GM23338 (cell line): ENCODE measurements around the gene BLVRA. TPM values are rescaled to one million over a fixed set of nuclear protein-coding genes. Genes with fewer than 3 reads are reported as not detected.
"Not testable (repeated sequence)": the region's sequence is repeated elsewhere in the genome, so short reads cannot be mapped to it uniquely, and the experiment has no call there.

Experiments used
- ATAC-seq: fragments of 200-7000 bp; cut with Tn5 transposase; 3 replicates; pipeline ENCODE4 v1.9.1; 2020
- DNase-seq: peaks from one replicate; pipeline ENCODE4 v3.0.0-alpha.2; 2015; ENCODE audit warnings: low spot score
- H2AFZ ChIP-seq: fragments of 200-600 bp; sonication (generic); 2 replicates; pipeline ENCODE4 v1.8.0; 2016; ENCODE audit warnings: antibody characterized with exemption, mild to moderate bottlenecking, moderate library complexity
- H3F3A ChIP-seq: fragments of 200-600 bp; sonication (generic); replicated peaks from 2 replicates; pipeline ENCODE4 v1.8.0; 2017; ENCODE audit warnings: antibody characterized with exemption, mixed run types, low read depth
- H3K27ac ChIP-seq: fragments of 200-600 bp; sonication (generic); 2 replicates; pipeline ENCODE4 v1.6.1; 2016; ENCODE audit warnings: low read depth
- H3K27me3 ChIP-seq: fragments of 200-600 bp; sonication (generic); 2 replicates; pipeline ENCODE4 v1.8.0; 2016; ENCODE audit warnings: mild to moderate bottlenecking, mixed run types, moderate library complexity; ENCODE audit not compliant: insufficient read depth
- H3K36me3 ChIP-seq: fragments of 200-600 bp; sonication (generic); 2 replicates; pipeline ENCODE4 v1.8.0; 2016; ENCODE audit warnings: mild to moderate bottlenecking; ENCODE audit not compliant: insufficient read depth
- H3K4me1 ChIP-seq: fragments of 200-600 bp; sonication (generic); 2 replicates; pipeline ENCODE4 v1.8.0; 2016; ENCODE audit warnings: mild to moderate bottlenecking, moderate library complexity; ENCODE audit not compliant: insufficient read depth
- H3K4me2 ChIP-seq: fragments of 200-600 bp; sonication (generic); 2 replicates; pipeline ENCODE4 v1.7.1; 2017; ENCODE audit warnings: mixed run types
- H3K4me3 ChIP-seq: fragments of 200-600 bp; sonication (generic); 2 replicates; pipeline ENCODE4 v1.6.1; 2016; ENCODE audit warnings: mixed run types
- H3K79me2 ChIP-seq: fragments of 200-600 bp; sonication (generic); replicated peaks from 2 replicates; pipeline ENCODE4 v1.8.0; 2017; ENCODE audit warnings: mild to moderate bottlenecking; ENCODE audit not compliant: insufficient read depth
- H3K9me2 ChIP-seq: fragments of 200-600 bp; sonication (generic); 2 replicates; pipeline ENCODE4 v1.8.0; 2017; ENCODE audit not compliant: insufficient read depth
- H4K20me1 ChIP-seq: fragments of 200-600 bp; sonication (generic); replicated peaks from 2 replicates; pipeline ENCODE4 v1.8.0; 2017; ENCODE audit warnings: mild to moderate bottlenecking; ENCODE audit not compliant: insufficient read depth
- H3K27ac Mint-ChIP-seq: 2 replicates; pipeline ENCODE4 v1.8.0; 2020; ENCODE audit warnings: inconsistent platforms, mild to moderate bottlenecking, moderate library complexity, mixed read lengths
- H3K27me3 Mint-ChIP-seq: 3 replicates; pipeline ENCODE4 v1.8.0; 2022; ENCODE audit warnings: low read depth, mild to moderate bottlenecking, moderate library complexity, mixed read lengths, inconsistent platforms; ENCODE audit not compliant: insufficient read depth, poor library complexity
- H3K36me3 Mint-ChIP-seq: 3 replicates; pipeline ENCODE4 v1.8.0; 2021; ENCODE audit warnings: low read depth, mild to moderate bottlenecking, inconsistent platforms, moderate library complexity, mixed read lengths
- H3K4me1 Mint-ChIP-seq: 3 replicates; pipeline ENCODE4 v1.8.0; 2020; ENCODE audit warnings: mild to moderate bottlenecking, inconsistent platforms, mixed read lengths
- H3K4me3 Mint-ChIP-seq: 3 replicates; pipeline ENCODE4 v1.8.0; 2021; ENCODE audit warnings: moderate library complexity, mild to moderate bottlenecking, inconsistent platforms, mixed read lengths
- H3K9me3 Mint-ChIP-seq: 3 replicates; pipeline ENCODE4 v1.8.0; 2020; ENCODE audit warnings: moderate library complexity, mild to moderate bottlenecking, inconsistent platforms, mixed read lengths
- CREB1 ChIP-seq: fragments of 250-450 bp; sonication (Bioruptor Pico); IDR thresholded peaks from 2 replicates; pipeline ENCODE4 v1.5.0; 2020; ENCODE audit warnings: low read depth, mild to moderate bottlenecking, moderate library complexity
- CTCF ChIP-seq, 2 experiments: fragments of 200-600 bp in 1 of 2; sonication (generic) in 1 of 2; conservative IDR thresholded peaks; 2 replicates each; pipeline versions ENCODE4 v1.5.1 to v1.6.1; 2016 to 2017; ENCODE audit warnings: antibody characterized with exemption in 2 of 2, low read depth in 2 of 2, mild to moderate bottlenecking in 2 of 2, moderate library complexity in 1 of 2
- JUNB ChIP-seq: IDR thresholded peaks from one replicate; pipeline ENCODE4 v1.6.1; 2016; ENCODE audit warnings: antibody characterized with exemption; ENCODE audit not compliant: unreplicated experiment
- ZNF114 ChIP-seq: fragments of 250-450 bp; sonication (Bioruptor Pico); IDR thresholded peaks from 2 replicates; pipeline ENCODE4 v1.5.0; 2020; ENCODE audit warnings: mild to moderate bottlenecking, moderate library complexity
- polyA plus RNA-seq: library from polyadenylated mRNA; unstranded; fragments of >200 nt; fragmentation: Nextera tagmentation; extraction: Ambion mirVana; gene quantifications from 2 replicates; pipeline ENCODE4 v1.2.1, GENCODE V29; 2016
- total RNA-seq: library from RNA; depleted of rRNA; stranded (reverse); fragments of >200 nt; shearing (Covaris generic); gene quantifications from 2 replicates; pipeline ENCODE4 v1.2.3, GENCODE V29; 2014
- TF ChIP-seq, protein P1 (sequence below): IDR thresholded peaks from one replicate; pipeline ENCODE4 v1.6.1; 2018; ENCODE audit warnings: antibody characterized with exemption; ENCODE audit not compliant: unreplicated experiment
- TF ChIP-seq, protein P2 (sequence below): fragments of 250-450 bp; sonication (Bioruptor Pico); IDR thresholded peaks from 2 replicates; pipeline ENCODE4 v1.5.0; 2020; ENCODE audit warnings: mild to moderate bottlenecking, moderate library complexity

The BLVRA gene
- total and polyA plus RNA-seq, 2 experiments from 2014 or later: 17.0 to 46.5 TPM

- H2AFZ ChIP-seq: peak overlapping the region; percentile 99
- peak overlapping the region; percentile 80; the same call in 1 of the 2 replicates for H3K27ac ChIP-seq
- DNase-seq (no peak), ATAC-seq (no peak)
- peaks cover 44% of the 10 kb centered on the region for H3K79me2 ChIP-seq
- Mint-ChIP-seq H3K9me3 (no peaks in the 10 kb centered on the region), H3K27me3 (peaks cover 2% of the 10 kb centered on the region), H3K27ac (peak overlapping the region; percentile 93), H3K36me3 (peaks cover under 1% of the 10 kb centered on the region; the same call in 2 of the 3 replicates), H3K4me3 (peak overlapping the region; percentile 97), H3K4me1 (peaks cover 14% of the 10 kb centered on the region; the same call in 2 of the 3 replicates)
- no peaks in the 10 kb centered on the region; the same call in 1 of the 2 replicates for H3K4me1 ChIP-seq
- peak overlapping the region; percentile 93 for H3K4me3 ChIP-seq
- peak overlapping the region; percentile 79 for H3K4me2 ChIP-seq
- H3F3A ChIP-seq: no peaks in the 10 kb centered on the region
- peaks cover 12% of the 10 kb centered on the region for H4K20me1 ChIP-seq
- H3K27me3 ChIP-seq: no peaks in the 10 kb centered on the region
- TF ChIP-seq CTCF (conservative IDR thresholded peaks at IDR 0.05; ENCODE audit: low read depth in 2 of 2): no peak
- TF ChIP-seq, protein P1, sequence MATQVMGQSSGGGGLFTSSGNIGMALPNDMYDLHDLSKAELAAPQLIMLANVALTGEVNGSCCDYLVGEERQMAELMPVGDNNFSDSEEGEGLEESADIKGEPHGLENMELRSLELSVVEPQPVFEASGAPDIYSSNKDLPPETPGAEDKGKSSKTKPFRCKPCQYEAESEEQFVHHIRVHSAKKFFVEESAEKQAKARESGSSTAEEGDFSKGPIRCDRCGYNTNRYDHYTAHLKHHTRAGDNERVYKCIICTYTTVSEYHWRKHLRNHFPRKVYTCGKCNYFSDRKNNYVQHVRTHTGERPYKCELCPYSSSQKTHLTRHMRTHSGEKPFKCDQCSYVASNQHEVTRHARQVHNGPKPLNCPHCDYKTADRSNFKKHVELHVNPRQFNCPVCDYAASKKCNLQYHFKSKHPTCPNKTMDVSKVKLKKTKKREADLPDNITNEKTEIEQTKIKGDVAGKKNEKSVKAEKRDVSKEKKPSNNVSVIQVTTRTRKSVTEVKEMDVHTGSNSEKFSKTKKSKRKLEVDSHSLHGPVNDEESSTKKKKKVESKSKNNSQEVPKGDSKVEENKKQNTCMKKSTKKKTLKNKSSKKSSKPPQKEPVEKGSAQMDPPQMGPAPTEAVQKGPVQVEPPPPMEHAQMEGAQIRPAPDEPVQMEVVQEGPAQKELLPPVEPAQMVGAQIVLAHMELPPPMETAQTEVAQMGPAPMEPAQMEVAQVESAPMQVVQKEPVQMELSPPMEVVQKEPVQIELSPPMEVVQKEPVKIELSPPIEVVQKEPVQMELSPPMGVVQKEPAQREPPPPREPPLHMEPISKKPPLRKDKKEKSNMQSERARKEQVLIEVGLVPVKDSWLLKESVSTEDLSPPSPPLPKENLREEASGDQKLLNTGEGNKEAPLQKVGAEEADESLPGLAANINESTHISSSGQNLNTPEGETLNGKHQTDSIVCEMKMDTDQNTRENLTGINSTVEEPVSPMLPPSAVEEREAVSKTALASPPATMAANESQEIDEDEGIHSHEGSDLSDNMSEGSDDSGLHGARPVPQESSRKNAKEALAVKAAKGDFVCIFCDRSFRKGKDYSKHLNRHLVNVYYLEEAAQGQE: no peak
- TF ChIP-seq, protein P2, sequence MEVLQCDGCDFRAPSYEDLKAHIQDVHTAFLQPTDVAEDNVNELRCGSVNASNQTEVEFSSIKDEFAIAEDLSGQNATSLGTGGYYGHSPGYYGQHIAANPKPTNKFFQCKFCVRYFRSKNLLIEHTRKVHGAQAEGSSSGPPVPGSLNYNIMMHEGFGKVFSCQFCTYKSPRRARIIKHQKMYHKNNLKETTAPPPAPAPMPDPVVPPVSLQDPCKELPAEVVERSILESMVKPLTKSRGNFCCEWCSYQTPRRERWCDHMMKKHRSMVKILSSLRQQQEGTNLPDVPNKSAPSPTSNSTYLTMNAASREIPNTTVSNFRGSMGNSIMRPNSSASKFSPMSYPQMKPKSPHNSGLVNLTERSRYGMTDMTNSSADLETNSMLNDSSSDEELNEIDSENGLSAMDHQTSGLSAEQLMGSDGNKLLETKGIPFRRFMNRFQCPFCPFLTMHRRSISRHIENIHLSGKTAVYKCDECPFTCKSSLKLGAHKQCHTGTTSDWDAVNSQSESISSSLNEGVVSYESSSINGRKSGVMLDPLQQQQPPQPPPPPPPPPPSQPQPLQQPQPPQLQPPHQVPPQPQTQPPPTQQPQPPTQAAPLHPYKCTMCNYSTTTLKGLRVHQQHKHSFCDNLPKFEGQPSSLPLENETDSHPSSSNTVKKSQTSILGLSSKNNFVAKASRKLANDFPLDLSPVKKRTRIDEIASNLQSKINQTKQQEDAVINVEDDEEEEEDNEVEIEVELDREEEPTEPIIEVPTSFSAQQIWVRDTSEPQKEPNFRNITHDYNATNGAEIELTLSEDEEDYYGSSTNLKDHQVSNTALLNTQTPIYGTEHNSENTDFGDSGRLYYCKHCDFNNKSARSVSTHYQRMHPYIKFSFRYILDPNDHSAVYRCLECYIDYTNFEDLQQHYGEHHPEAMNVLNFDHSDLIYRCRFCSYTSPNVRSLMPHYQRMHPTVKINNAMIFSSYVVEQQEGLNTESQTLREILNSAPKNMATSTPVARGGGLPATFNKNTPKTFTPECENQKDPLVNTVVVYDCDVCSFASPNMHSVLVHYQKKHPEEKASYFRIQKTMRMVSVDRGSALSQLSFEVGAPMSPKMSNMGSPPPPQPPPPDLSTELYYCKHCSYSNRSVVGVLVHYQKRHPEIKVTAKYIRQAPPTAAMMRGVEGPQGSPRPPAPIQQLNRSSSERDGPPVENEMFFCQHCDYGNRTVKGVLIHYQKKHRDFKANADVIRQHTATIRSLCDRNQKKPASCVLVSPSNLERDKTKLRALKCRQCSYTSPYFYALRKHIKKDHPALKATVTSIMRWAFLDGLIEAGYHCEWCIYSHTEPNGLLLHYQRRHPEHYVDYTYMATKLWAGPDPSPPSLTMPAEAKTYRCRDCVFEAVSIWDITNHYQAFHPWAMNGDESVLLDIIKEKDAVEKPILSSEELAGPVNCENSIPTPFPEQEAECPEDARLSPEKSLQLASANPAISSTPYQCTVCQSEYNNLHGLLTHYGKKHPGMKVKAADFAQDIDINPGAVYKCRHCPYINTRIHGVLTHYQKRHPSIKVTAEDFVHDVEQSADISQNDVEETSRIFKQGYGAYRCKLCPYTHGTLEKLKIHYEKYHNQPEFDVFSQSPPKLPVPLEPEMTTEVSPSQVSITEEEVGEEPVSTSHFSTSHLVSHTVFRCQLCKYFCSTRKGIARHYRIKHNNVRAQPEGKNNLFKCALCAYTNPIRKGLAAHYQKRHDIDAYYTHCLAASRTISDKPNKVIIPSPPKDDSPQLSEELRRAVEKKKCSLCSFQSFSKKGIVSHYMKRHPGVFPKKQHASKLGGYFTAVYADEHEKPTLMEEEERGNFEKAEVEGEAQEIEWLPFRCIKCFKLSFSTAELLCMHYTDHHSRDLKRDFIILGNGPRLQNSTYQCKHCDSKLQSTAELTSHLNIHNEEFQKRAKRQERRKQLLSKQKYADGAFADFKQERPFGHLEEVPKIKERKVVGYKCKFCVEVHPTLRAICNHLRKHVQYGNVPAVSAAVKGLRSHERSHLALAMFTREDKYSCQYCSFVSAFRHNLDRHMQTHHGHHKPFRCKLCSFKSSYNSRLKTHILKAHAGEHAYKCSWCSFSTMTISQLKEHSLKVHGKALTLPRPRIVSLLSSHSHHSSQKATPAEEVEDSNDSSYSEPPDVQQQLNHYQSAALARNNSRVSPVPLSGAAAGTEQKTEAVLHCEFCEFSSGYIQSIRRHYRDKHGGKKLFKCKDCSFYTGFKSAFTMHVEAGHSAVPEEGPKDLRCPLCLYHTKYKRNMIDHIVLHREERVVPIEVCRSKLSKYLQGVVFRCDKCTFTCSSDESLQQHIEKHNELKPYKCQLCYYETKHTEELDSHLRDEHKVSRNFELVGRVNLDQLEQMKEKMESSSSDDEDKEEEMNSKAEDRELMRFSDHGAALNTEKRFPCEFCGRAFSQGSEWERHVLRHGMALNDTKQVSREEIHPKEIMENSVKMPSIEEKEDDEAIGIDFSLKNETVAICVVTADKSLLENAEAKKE (CRISPR knock-in tag): no peak
- no peak for TF ChIP-seq ZNF114 (CRISPR knock-in tag)
- no peak for TF ChIP-seq JUNB
- TF ChIP-seq CREB1 (CRISPR knock-in tag): no peak
- H3K36me3 ChIP-seq: no peaks in the 10 kb centered on the region
- H3K9me2 ChIP-seq: no peaks in the 10 kb centered on the region
Observed at GRCh38 chr7:43729924-43730248, 28.6 kb upstream of the BLVRA start.

- peaks cover 28% of the 10 kb centered on the region for H3K79me2 ChIP-seq
- not testable (repeated sequence) for ATAC-seq, H3K27ac ChIP-seq, H3K27me3 Mint-ChIP-seq, H3K4me3 ChIP-seq, H2AFZ ChIP-seq, H3K4me1 ChIP-seq, DNase-seq, H3K27ac Mint-ChIP-seq, H3F3A ChIP-seq, H3K9me3 Mint-ChIP-seq, H3K36me3 ChIP-seq, H3K27me3 ChIP-seq, H3K4me3 Mint-ChIP-seq, H3K9me2 ChIP-seq, H3K36me3 Mint-ChIP-seq, H3K4me2 ChIP-seq, H4K20me1 ChIP-seq
- peaks cover 14% of the 10 kb centered on the region for H3K4me1 Mint-ChIP-seq
Observed at GRCh38 chr7:43731494-43731893, 27.0 kb upstream of the BLVRA start.
